PC-3 (cell line): ENCODE measurements around the gene TRO. TPM values are rescaled to one million over a fixed set of nuclear protein-coding genes. Genes with fewer than 3 reads are reported as not detected.

Source experiments
- ATAC-seq: fragments of 200-7000 bp; cut with Tn5 transposase; 2 replicates; pipeline ENCODE4 v1.9.1; 2020; ENCODE audit warnings: mild to moderate bottlenecking, moderate library complexity
- BruUV-seq: library from RNA; stranded (reverse); fragments of 400-500 nt; replicated peaks from 2 replicates; lab custom pipeline; 2021; lab: Mats Ljungman, UMichigan
- CTCF ChIA-PET: fragments of 300-600 bp; sonication (Branson Sonifier 250); formaldehyde crosslinking; loops from one replicate; lab custom pipeline; 2022; ENCODE audit warnings: antibody characterized with exemption; lab: Charles Lee
- POLR2A ChIA-PET: fragments of 300-600 bp; sonication (Branson Sonifier 250); formaldehyde crosslinking; loops from one replicate; lab custom pipeline; 2022; ENCODE audit warnings: antibody characterized with exemption; ENCODE audit not compliant: unreplicated experiment; lab: Charles Lee
- DNase-seq: peaks from one replicate; pipeline ENCODE4 v3.0.0-alpha.2; 2015
- H2AFZ ChIP-seq: fragments of 300-600 bp; sonication (generic); 2 replicates; pipeline ENCODE4 v1.6.0; 2016; ENCODE audit warnings: antibody characterized with exemption, low read length
- H3F3A ChIP-seq: fragments of 300-600 bp; sonication (generic); one replicate; pipeline ENCODE4 v1.6.0; 2017; ENCODE audit warnings: antibody characterized with exemption, low read length, control low read depth, mild to moderate bottlenecking; ENCODE audit not compliant: unreplicated experiment
- H3K27ac ChIP-seq: fragments of 300-600 bp; sonication (generic); 2 replicates; pipeline ENCODE4 v1.5.1; 2016; ENCODE audit warnings: mild to moderate bottlenecking, low read length
- H3K27me3 ChIP-seq: fragments of 300-600 bp; sonication (generic); 2 replicates; pipeline ENCODE4 v1.6.1; 2016; ENCODE audit warnings: low read length, mixed read lengths
- H3K36me3 ChIP-seq: fragments of 300-600 bp; sonication (generic); 2 replicates; pipeline ENCODE4 v1.6.1; 2016; ENCODE audit warnings: low read depth, mixed run types, low read length, mixed read lengths
- H3K4me1 ChIP-seq: fragments of 300-600 bp; sonication (generic); 2 replicates; pipeline ENCODE4 v1.5.1; 2016; ENCODE audit warnings: low read length; ENCODE audit not compliant: insufficient read depth
- H3K4me2 ChIP-seq: fragments of 300-600 bp; sonication (generic); 2 replicates; pipeline ENCODE4 v1.6.0; 2016; ENCODE audit warnings: low read length
- H3K4me3 ChIP-seq: fragments of 300-600 bp; sonication (generic); 2 replicates; pipeline ENCODE4 v1.5.1; 2016; ENCODE audit warnings: mild to moderate bottlenecking, low read length, mixed read lengths
- H3K79me2 ChIP-seq: fragments of 300-600 bp; sonication (generic); 2 replicates; pipeline ENCODE4 v1.6.1; 2017; ENCODE audit warnings: low read length, mixed read lengths
- H3K9ac ChIP-seq: fragments of 300-600 bp; sonication (generic); 2 replicates; pipeline ENCODE4 v1.6.0; 2016; ENCODE audit warnings: mild to moderate bottlenecking, low read length
- H3K9me2 ChIP-seq: fragments of 300-600 bp; sonication (generic); replicated peaks from 2 replicates; pipeline ENCODE4 v1.6.1; 2016; ENCODE audit warnings: mixed run types, low read length, mixed read lengths
- H3K9me3 ChIP-seq: fragments of 300-600 bp; sonication (generic); 2 replicates; pipeline ENCODE4 v1.6.1; 2016; ENCODE audit warnings: low read length, mixed read lengths
- H4K20me1 ChIP-seq: fragments of 300-600 bp; sonication (generic); 2 replicates; pipeline ENCODE4 v1.6.1; 2016; ENCODE audit warnings: low read length, mixed read lengths
- CTCF ChIP-seq: fragments of 300-600 bp; sonication (generic); conservative IDR thresholded peaks from 2 replicates; pipeline ENCODE4 v1.5.1; 2017; ENCODE audit warnings: antibody characterized with exemption, low read depth, mild to moderate bottlenecking, low read length
- EZH2 ChIP-seq: fragments of 300-600 bp; sonication (generic); IDR thresholded peaks from one replicate; pipeline ENCODE4 v1.6.1; 2017; ENCODE audit warnings: antibody characterized with exemption, mild to moderate bottlenecking, low read length; ENCODE audit not compliant: unreplicated experiment
- EZH2phosphoT487 ChIP-seq: fragments of 300-600 bp; sonication (generic); IDR thresholded peaks from 2 replicates; pipeline ENCODE4 v1.6.1; 2018; ENCODE audit warnings: mild to moderate bottlenecking, antibody characterized with exemption, low read length, borderline replicate concordance
- intact Hi-C: fragments of 100-400 bp; cut with micrococcal nuclease; formaldehyde crosslinking; loops from 2 replicates; pipeline ENCODE4 v1.9.0; 2023
- total RNA-seq: library from RNA; depleted of rRNA; stranded (reverse); fragments of >200 nt; gene quantifications from 2 replicates; pipeline ENCODE4 v1.2.3, GENCODE V29; 2014

The TRO gene
- total RNA-seq, 1 experiment from 2014 or later: not detected

- Histone ChIP-seq H3K4me3 (no peak overlapping the region), H4K20me1 (no peaks in the 10 kb centered on the region), H3K4me2 (no peak overlapping the region), H3K9me2 (no peaks in the 10 kb centered on the region), H3K27ac (no peak overlapping the region), H3K9me3 (no peaks in the 10 kb centered on the region), H3K36me3 (no peaks in the 10 kb centered on the region), H3K9ac (no peak overlapping the region), H3K4me1 (no peaks in the 10 kb centered on the region), H3K79me2 (no peaks in the 10 kb centered on the region), H3K27me3 (no peaks in the 10 kb centered on the region), H2AFZ (no peak overlapping the region), H3F3A (no peaks in the 10 kb centered on the region)
- no peak for TF ChIP-seq CTCF
- TF ChIP-seq EZH2: no peak
- TF ChIP-seq EZH2phosphoT487: no peak
- DNase-seq: no peak
- no TSS peak for BruUV-seq
- intact Hi-C loops: no loop called here
- ChIA-PET CTCF (no interaction called here), POLR2A (no interaction called here)
- no peak for ATAC-seq
These were observed 44.3 kb downstream of the TRO start for GRCh38 chrX:54964766-54965497.

- CTCF ChIA-PET: no interaction called here
- POLR2A ChIA-PET: no interaction called here
- ATAC-seq (no peak), DNase-seq (no peak)
- Histone ChIP-seq H3F3A (no peaks in the 10 kb centered on the region), H3K27ac (no peak overlapping the region), H3K9me3 (no peaks in the 10 kb centered on the region), H3K79me2 (no peaks in the 10 kb centered on the region), H3K27me3 (no peaks in the 10 kb centered on the region), H3K36me3 (no peaks in the 10 kb centered on the region), H3K4me1 (peaks cover 15% of the 10 kb centered on the region), H3K9me2 (0 out of 2 replicates have a peak, but pooled peaks cover 5% of the 10 kb centered on the region), H3K4me3 (no peak overlapping the region), H2AFZ (no peak overlapping the region), H3K4me2 (no peak overlapping the region), H4K20me1 (no peaks in the 10 kb centered on the region), H3K9ac (no peak overlapping the region)
- no TSS peak for BruUV-seq
- no peak for TF ChIP-seq EZH2
- no peak for TF ChIP-seq EZH2phosphoT487
- TF ChIP-seq CTCF: no peak
- intact Hi-C loops: no loop called here
These were observed 56.8 kb downstream of the TRO start for GRCh38 chrX:54977387-54977786.

- ChIA-PET POLR2A (no interaction called here), CTCF (no interaction called here)
- Histone ChIP-seq H3K79me2 (no peaks in the 10 kb centered on the region), H3K36me3 (no peaks in the 10 kb centered on the region), H3K4me3 (no peak overlapping the region), H3K4me1 (peaks cover 15% of the 10 kb centered on the region), H3F3A (no peaks in the 10 kb centered on the region), H4K20me1 (no peaks in the 10 kb centered on the region), H3K4me2 (peak overlapping the region; percentile 20; the same call in 1 of the 2 replicates), H2AFZ (no peak overlapping the region), H3K27me3 (no peaks in the 10 kb centered on the region), H3K9ac (0 out of 2 replicates have a peak overlapping the region, but pooled peaks have one; percentile 16), H3K9me2 (0 out of 2 replicates have a peak, but pooled peaks cover 5% of the 10 kb centered on the region), H3K9me3 (no peaks in the 10 kb centered on the region), H3K27ac (peak overlapping the region; percentile 61)
- intact Hi-C loops: loop anchor here (1.0 kb wide), 2 partner anchors 33 to 79 kb away; no protein-coding TSS in a partner anchor
- TF ChIP-seq CTCF: peak; percentile 63
- no peak for TF ChIP-seq EZH2phosphoT487
- DNase-seq (peak; percentile 79), ATAC-seq (peak; percentile 95)
- no TSS peak for BruUV-seq
These were observed 57.8 kb downstream of the TRO start for GRCh38 chrX:54978448-54978847.
